B cell (primary cell): Measurements from ENCODE around the gene EXOC3L1.

Source experiments
- CTCF ChIP-seq: fragments of 200-600 bp; IDR thresholded peaks from one replicate; pipeline ENCODE4 v1.8.0; 2022; ENCODE audit warnings: antibody characterized with exemption, mild to moderate bottlenecking
- EZH2 ChIP-seq: IDR thresholded peaks from 2 replicates; pipeline ENCODE4 v1.6.1; 2012; ENCODE audit warnings: borderline replicate concordance, low read depth, mild to moderate bottlenecking, moderate library complexity, low read length; ENCODE audit not compliant: insufficient read depth, poor library complexity, severe bottlenecking

- no peak for TF ChIP-seq CTCF
- TF ChIP-seq EZH2, result no peak
Measured at GRCh38 chr16:67230809-67231660, 41.1 kb upstream of the EXOC3L1 start.
